ENCODE results near the gene TERC. TPM values are rescaled to one million over a fixed set of nuclear protein-coding genes. Genes with fewer than 3 reads are reported as not detected.

Gene TERC
- total and polyA plus RNA-seq, 4 experiments from 2014 or later, result 0.53 to 15.7 (median 15.6) TPM; not detected in 1

DNA sequence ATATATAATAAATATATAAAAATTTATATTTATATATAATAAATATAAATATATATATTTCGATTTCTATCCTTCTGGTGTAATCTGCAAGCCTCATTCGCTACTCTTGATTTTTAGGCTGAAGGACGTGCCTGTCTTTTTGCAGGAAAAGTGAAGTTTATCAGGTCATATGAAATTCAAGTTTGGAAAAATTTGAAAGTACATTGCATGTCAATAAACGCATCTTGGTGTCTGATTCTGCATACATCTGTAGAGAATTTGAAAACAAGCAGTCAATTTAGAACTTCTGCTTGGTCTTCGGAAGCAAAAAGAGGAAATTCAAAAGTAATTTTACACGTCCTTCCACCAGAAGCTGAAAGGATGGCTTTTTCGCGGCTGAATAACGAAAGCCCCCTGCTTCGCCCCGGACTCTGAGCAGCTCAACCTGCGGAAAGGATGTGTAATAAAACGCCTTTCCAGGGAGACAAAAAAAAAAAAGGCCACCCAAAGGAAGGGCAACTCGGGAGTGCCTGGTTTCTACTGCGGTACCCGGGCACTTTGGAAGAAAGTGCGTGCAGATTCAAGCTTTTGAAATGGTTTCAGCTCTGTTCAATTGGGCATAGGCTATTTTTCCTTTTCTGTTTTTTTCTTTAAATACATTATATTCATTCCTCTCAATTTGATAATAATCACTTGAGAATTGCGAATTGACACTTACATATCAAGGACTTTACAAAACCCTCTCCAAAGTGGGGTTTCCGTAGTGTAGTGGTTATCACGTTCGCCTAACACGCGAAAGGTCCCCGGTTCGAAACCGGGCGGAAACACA, 6.8 kb upstream of the TERC start:
- Histone ChIP-seq H3K27ac (ENCODE audit: low read depth, low read length) (peak overlapping the region; percentile 99), H3K4me1 (ENCODE audit: insufficient read depth, low read length) (peaks cover 29% of the 10 kb centered on the region), H3K36me3 (ENCODE audit: insufficient read depth, low read length) (peaks cover 8% of the 10 kb centered on the region), H3K9me3 (ENCODE audit: control insufficient read depth in 1 of 2, low read length in 2 of 2) (no peaks in the 10 kb centered on the region), H3K27me3 (ENCODE audit: insufficient read depth, low read length) (no peaks in the 10 kb centered on the region), H3K4me3 (ENCODE audit: low read length in 2 of 2) (peak overlapping the region; percentile 83 to 94)
- H3K36me3 Mint-ChIP-seq, result peaks cover 13 to 46% of the 10 kb centered on the region in 2 donors
- DNase-seq, result peak; percentile 74 to 86 (median 83)
- H3K4me3 Mint-ChIP-seq, result peak overlapping the region; percentile 92 to 99 (median 98)
- H3K9me3 Mint-ChIP-seq, result peaks cover 0 to 12% (median 0%) of the 10 kb centered on the region in 8 donors
- ChIA-PET POLR2A (ENCODE audit: partially characterized antibody) (interaction anchor here (0.7 to 3.7 kb wide), 16 partner anchors 9 to 1539 kb away, joined by 3 to 120 read pairs (median 8); partner anchors contain the start of genes LRRC34, LRRIQ4, PHC3 and PRKCI), CTCF (ENCODE audit: partially characterized antibody) (interaction anchor here (0.7 to 3.7 kb wide), 7 partner anchors 8 to 1040 kb away, joined by 3 to 37 read pairs (median 3); partner anchors contain the start of genes SEC62 and TERC)
- intact Hi-C loops (cut with micrococcal nuclease), result loop anchor here (1.0 to 5.0 kb wide), 5 partner anchors 109 to 1137 kb away; partner anchors contain the start of genes EIF5A2, MECOM, PHC3 and SKIL
- peaks cover 22 to 65% (median 34%) of the 10 kb centered on the region in 4 donors for H3K4me1 Mint-ChIP-seq
- H3K27me3 Mint-ChIP-seq, result peaks cover 0 to 11% of the 10 kb centered on the region in 2 donors
- peak overlapping the region; percentile 98 to 100 (median 99) for H3K27ac Mint-ChIP-seq

DNA sequence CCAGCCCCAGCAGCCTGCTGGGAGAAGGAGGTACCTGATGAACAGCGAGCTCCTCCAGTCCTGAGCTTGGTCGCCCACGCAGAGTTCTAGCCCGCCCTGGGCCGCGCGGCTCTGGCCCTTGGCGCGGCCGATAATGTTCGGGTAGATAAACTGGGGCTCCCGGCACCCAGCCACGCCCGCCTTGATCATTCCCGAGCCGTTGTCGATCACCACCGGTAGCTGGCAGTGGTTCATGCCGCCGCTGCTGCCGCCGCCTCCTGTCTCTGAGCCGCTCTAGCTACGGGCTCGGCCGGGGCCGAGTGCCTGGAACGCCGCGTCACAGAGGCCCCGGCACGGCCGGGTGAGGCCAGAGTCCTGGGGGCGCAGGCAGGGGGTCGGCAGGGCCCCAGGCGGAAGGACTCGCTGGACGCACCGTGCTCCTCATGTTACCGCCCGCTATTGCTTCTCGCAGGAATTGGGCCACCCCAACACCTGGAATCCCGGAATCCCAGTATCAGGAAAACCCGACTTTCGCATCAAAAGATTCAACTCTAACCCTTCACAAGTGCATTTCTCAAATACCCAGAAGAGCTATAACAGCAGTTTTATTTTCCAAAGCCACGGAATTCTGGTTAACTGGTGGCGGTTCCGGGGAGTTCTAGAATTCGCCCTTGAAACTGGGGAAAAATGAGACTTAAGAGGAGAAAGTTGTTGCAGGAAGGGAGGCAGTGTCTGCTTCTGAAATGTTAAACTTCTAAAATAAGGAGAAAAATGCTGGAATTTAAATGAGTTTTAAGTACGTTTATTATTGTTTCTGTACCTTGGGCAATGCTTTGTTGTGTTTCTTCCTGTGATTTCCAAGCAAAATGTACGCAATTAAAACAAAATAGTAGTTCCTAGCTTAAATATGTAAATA, 4.7 kb upstream of the TERC start, which contains the start of gene ACTRT3:
TSS of gene ACTRT3 (minus strand) at position 275 of the 895 bp plus-strand sequence. CDS start at position 234, 41 bp downstream.
- Mint-ChIP-seq H3K4me1 (peaks cover 21 to 55% (median 26%) of the 10 kb centered on the region in 4 donors), H3K36me3 (peaks cover 0 to 33% of the 10 kb centered on the region in 2 donors)
- peaks cover 15% of the 10 kb centered on the region for H3K4me1 ChIP-seq (ENCODE audit: insufficient read depth, low read length)

DNA sequence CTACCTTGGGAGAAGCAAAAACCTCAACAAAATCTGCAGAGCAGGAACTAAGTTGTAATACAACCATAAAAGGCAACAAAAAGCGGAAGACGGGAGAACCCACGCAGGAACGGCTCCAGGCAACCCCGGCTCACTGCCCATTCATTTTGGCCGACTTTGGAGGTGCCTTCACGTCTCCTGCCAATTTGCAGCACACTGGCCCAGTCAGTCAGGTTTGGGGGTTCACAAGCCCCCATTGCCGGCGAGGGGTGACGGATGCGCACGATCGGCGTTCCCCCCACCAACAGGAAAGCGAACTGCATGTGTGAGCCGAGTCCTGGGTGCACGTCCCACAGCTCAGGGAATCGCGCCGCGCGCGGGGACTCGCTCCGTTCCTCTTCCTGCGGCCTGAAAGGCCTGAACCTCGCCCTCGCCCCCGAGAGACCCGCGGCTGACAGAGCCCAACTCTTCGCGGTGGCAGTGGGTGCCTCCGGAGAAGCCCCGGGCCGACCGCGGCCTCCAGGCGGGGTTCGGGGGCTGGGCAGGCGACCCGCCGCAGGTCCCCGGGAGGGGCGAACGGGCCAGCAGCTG, 463 bp downstream of the TERC start:
- CTCF ChIA-PET (ENCODE audit: partially characterized antibody), result interaction anchor here (0.6 to 3.9 kb wide), 7 partner anchors 9 to 592 kb away, joined by 3 to 37 read pairs (median 3); partner anchors contain the start of genes GPR160 and MYNN
- H3K4me3 ChIP-seq (ENCODE audit: low read length in 2 of 2), result peak overlapping the region; percentile 36 to 70

More for the DNA sequence above, 4.7 kb upstream of the TERC start, which contains the start of gene ACTRT3:
- intact Hi-C loops (cut with micrococcal nuclease), result loop anchor here (5.0 to 10.0 kb wide), 4 partner anchors 107 to 1695 kb away; partner anchors contain the start of genes MECOM and TNIK
- peak within 1 kb of the TSS; percentile 57 to 91 (median 84) for H3K27ac Mint-ChIP-seq
- no peaks in the 10 kb centered on the region for H3K27me3 ChIP-seq (ENCODE audit: insufficient read depth, low read length)
- H3K9me3 Mint-ChIP-seq, result peaks cover 0 to 14% (median 0%) of the 10 kb centered on the region in 8 donors
- no peaks in the 10 kb centered on the region for H3K9me3 ChIP-seq (ENCODE audit: control insufficient read depth in 1 of 2, low read length in 2 of 2)
- peak within 1 kb of the TSS; percentile 86 to 95 (median 92) for H3K4me3 Mint-ChIP-seq
- ChIA-PET CTCF (ENCODE audit: partially characterized antibody) (no interaction called here), POLR2A (ENCODE audit: partially characterized antibody) (interaction anchor here (0.7 to 1.6 kb wide), 4 partner anchors 10 to 1139 kb away, joined by 3 to 6 read pairs (median 4); partner anchors contain the start of genes EIF5A2, LRRC34, LRRIQ4 and SEC62)
- peak; percentile 41 to 62 (median 49) for DNase-seq
- H3K4me3 ChIP-seq (ENCODE audit: low read length in 2 of 2), result peak within 1 kb of the TSS; percentile 82 to 91
- peaks cover 0 to 11% of the 10 kb centered on the region in 2 donors for H3K27me3 Mint-ChIP-seq
- peak within 1 kb of the TSS; percentile 62 for H3K27ac ChIP-seq (ENCODE audit: low read depth, low read length)
- H3K36me3 ChIP-seq (ENCODE audit: insufficient read depth, low read length), result no peaks in the 10 kb centered on the region

DNA sequence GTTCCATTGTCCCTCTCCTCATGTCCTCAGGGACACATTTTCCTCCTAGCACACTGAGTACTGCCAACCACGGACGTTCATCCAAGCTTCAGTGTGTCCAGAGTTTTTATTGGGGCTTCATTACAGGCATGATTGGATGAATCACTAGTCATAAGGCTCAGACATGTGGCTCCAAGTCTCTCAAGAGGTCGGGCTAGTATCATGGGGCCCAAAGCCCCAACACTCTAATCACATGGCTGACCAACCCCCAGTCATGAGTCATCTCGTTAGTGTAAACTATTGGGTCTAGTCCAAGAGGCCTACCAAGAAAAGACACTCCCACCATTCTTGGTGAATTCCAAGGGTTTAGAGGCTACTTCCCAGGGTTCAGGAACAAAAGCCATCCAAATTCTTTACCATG, 4.4 kb downstream of the TERC start:
- peaks cover 18 to 39% (median 30%) of the 10 kb centered on the region in 4 donors for H3K4me1 Mint-ChIP-seq
- H3K27ac Mint-ChIP-seq, result no peak overlapping the region
- peaks cover 0 to 5% (median 0%) of the 10 kb centered on the region in 8 donors for H3K9me3 Mint-ChIP-seq
- Histone ChIP-seq H3K36me3 (ENCODE audit: insufficient read depth, low read length) (no peaks in the 10 kb centered on the region), H3K4me1 (ENCODE audit: insufficient read depth, low read length) (peaks cover 37% of the 10 kb centered on the region), H3K27me3 (ENCODE audit: insufficient read depth, low read length) (no peaks in the 10 kb centered on the region), H3K4me3 (ENCODE audit: low read length in 2 of 2) (no peak overlapping the region), H3K9me3 (ENCODE audit: control insufficient read depth in 1 of 2, low read length in 2 of 2) (no peaks in the 10 kb centered on the region), H3K27ac (ENCODE audit: low read depth, low read length) (no peak overlapping the region)
- intact Hi-C loops (cut with micrococcal nuclease), result loop anchor here (10.0 kb wide), 2 partner anchors 354 to 1704 kb away; partner anchors contain the start of gene TNIK
- H3K36me3 Mint-ChIP-seq, result peaks cover 0 to 7% of the 10 kb centered on the region in 2 donors
- no peaks in the 10 kb centered on the region for H3K27me3 Mint-ChIP-seq
- ChIA-PET CTCF (ENCODE audit: partially characterized antibody) (interaction anchor here (1.0 to 1.4 kb wide), 2 partner anchors 13 to 1051 kb away, joined by 3 read pairs; partner anchors contain the start of gene MYNN), POLR2A (ENCODE audit: partially characterized antibody) (interaction anchor here (4.9 kb wide), 1 partner anchor 13 kb away, joined by 120 read pairs; the partner anchor contains the start of gene MYNN)
- H3K4me3 Mint-ChIP-seq, result no peak overlapping the region
- DNase-seq, result no peak

More for the DNA sequence above, 463 bp downstream of the TERC start:
- Mint-ChIP-seq H3K27me3 (no peaks in the 10 kb centered on the region), H3K4me3 (peak overlapping the region; percentile 94 to 98 (median 98)), H3K36me3 (peaks cover 0 to 7% of the 10 kb centered on the region in 2 donors), H3K4me1 (peaks cover 16 to 43% (median 24%) of the 10 kb centered on the region in 4 donors), H3K9me3 (peaks cover 0 to 7% (median 0%) of the 10 kb centered on the region in 8 donors), H3K27ac (peak overlapping the region; percentile 95 to 99 (median 98))
- H3K36me3 ChIP-seq (ENCODE audit: insufficient read depth, low read length), result no peaks in the 10 kb centered on the region
- intact Hi-C loops (cut with micrococcal nuclease), result loop anchor here (2.0 to 10.0 kb wide), 4 partner anchors 350 to 1700 kb away; partner anchors contain the start of genes EIF5A2, SKIL and TNIK
- peak; percentile 64 to 77 (median 73) for DNase-seq
- POLR2A ChIA-PET (ENCODE audit: partially characterized antibody), result interaction anchor here (0.8 to 4.9 kb wide), 16 partner anchors 9 to 1144 kb away, joined by 3 to 120 read pairs (median 6); partner anchors contain the start of genes EIF5A2, LRRC34, LRRIQ4 and MYNN
- H3K27ac ChIP-seq (ENCODE audit: low read depth, low read length), result peak overlapping the region; percentile 87
- H3K27me3 ChIP-seq (ENCODE audit: insufficient read depth, low read length), result no peaks in the 10 kb centered on the region
- H3K9me3 ChIP-seq (ENCODE audit: control insufficient read depth in 1 of 2, low read length in 2 of 2), result no peaks in the 10 kb centered on the region
- H3K4me1 ChIP-seq (ENCODE audit: insufficient read depth, low read length), result peaks cover 26% of the 10 kb centered on the region

DNA sequence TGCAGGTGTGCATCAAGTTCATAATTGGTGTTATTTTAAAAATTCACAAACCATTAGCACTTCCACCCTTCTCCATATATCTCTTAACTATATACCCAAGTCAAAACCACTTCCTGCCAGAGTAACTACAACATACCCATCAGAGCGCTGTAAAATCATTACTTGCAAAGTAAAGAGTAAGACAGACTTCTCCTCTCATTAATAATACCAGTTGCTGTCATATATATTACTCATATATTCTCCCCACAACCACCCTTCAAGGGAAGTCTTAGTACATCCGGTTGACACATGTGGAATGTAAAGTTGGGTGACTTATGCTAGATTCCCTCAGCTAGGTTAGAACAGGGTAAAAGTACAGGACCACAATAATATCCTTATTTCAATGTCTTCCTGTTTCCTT, 5.6 kb downstream of the TERC start:
- no peak overlapping the region for H3K4me3 ChIP-seq (ENCODE audit: low read length in 2 of 2)
- ChIA-PET CTCF (ENCODE audit: partially characterized antibody) (no interaction called here), POLR2A (ENCODE audit: partially characterized antibody) (interaction anchor here (0.6 to 1.5 kb wide), 3 partner anchors 10 to 207 kb away, joined by 3 to 7 read pairs (median 6); partner anchors contain the start of genes ACTRT3 and SEC62)
- no peaks in the 10 kb centered on the region for H3K36me3 ChIP-seq (ENCODE audit: insufficient read depth, low read length)
- peaks cover 15 to 31% (median 24%) of the 10 kb centered on the region in 4 donors for H3K4me1 Mint-ChIP-seq
- peak overlapping the region in 6 of 8 donors; percentile 0 to 53 (median 24) for H3K4me3 Mint-ChIP-seq
- H3K9me3 ChIP-seq (ENCODE audit: control insufficient read depth in 1 of 2, low read length in 2 of 2), result no peaks in the 10 kb centered on the region
- H3K9me3 Mint-ChIP-seq, result peaks cover 0 to 4% (median 0%) of the 10 kb centered on the region in 8 donors
- H3K27me3 Mint-ChIP-seq, result no peaks in the 10 kb centered on the region
- H3K27ac ChIP-seq (ENCODE audit: low read depth, low read length), result no peak overlapping the region
- peaks cover 33% of the 10 kb centered on the region for H3K4me1 ChIP-seq (ENCODE audit: insufficient read depth, low read length)
- DNase-seq, result peak in 3 of 5 donors; percentile 29 to 39 (median 32)
- intact Hi-C loops (cut with micrococcal nuclease), result no loop called here
- H3K27ac Mint-ChIP-seq, result peak overlapping the region in 6 of 7 donors; percentile 1 to 57 (median 19)
- H3K27me3 ChIP-seq (ENCODE audit: insufficient read depth, low read length), result no peaks in the 10 kb centered on the region
- peaks cover 0 to 3% of the 10 kb centered on the region in 2 donors for H3K36me3 Mint-ChIP-seq

Measured in CD4-positive, alpha-beta memory T cell (primary cell).